ENCODE data around the gene AP5Z1. TPM values are rescaled to one million over a fixed set of nuclear protein-coding genes. Genes with fewer than 3 reads are reported as not detected.

AP5Z1 gene
- total RNA-seq, 1 experiment from 2014 or later = 66.8 TPM

GRCh38 chr7:4774658-4775249 lies 669 bp upstream of the AP5Z1 start:
- ChIA-PET CTCF (interaction anchor here (0.8 to 1.1 kb wide), 2 partner anchors 24 to 199 kb away, joined by 3 to 4 read pairs; no protein-coding TSS in a partner anchor), POLR2A (interaction anchor here (0.6 to 1.6 kb wide), 13 partner anchors 9 to 973 kb away, joined by 3 to 18 read pairs (median 4); no protein-coding TSS in a partner anchor)
- peak overlapping the region; percentile 93 for H3K4me3 Mint-ChIP-seq (ENCODE audit: unreplicated experiment)
- peak overlapping the region; percentile 97 for H3K27ac Mint-ChIP-seq (ENCODE audit: unreplicated experiment)
- H3K36me3 ChIP-seq (ENCODE audit: control insufficient read depth, insufficient read depth, low read length) = no peaks in the 10 kb centered on the region
- peak overlapping the region; percentile 96 for H3K4me3 ChIP-seq (ENCODE audit: low read depth, low read length)
- H3K4me1 Mint-ChIP-seq (ENCODE audit: low read depth, unreplicated experiment) = peaks cover 13% of the 10 kb centered on the region
- no peaks in the 10 kb centered on the region for H3K27me3 Mint-ChIP-seq (ENCODE audit: insufficient read depth, unreplicated experiment)
- 0 out of 2 replicates have a peak, but pooled peaks cover 11% of the 10 kb centered on the region for H3K4me1 ChIP-seq
- TSS peak; percentile 98 for BruUV-seq (replicated peaks)
- DNase-seq = no peak
- H3K36me3 Mint-ChIP-seq (ENCODE audit: insufficient read depth, unreplicated experiment) = peaks cover 33% of the 10 kb centered on the region
- no peaks in the 10 kb centered on the region for H3K27me3 ChIP-seq (replicated peaks; ENCODE audit: control insufficient read depth, insufficient read depth, low read length)
- no peak for TF ChIP-seq CTCF (IDR thresholded peaks at IDR 0.05; ENCODE audit: insufficient read depth in 1 of 2, low read depth in 1 of 2, low read length in 1 of 2, severe bottlenecking in 1 of 2, unreplicated experiment in 1 of 2)
- intact Hi-C loops (cut with micrococcal nuclease; ENCODE audit: unreplicated experiment) = no loop called here
- H3K9me3 Mint-ChIP-seq (ENCODE audit: unreplicated experiment) = no peaks in the 10 kb centered on the region
- H3K9me3 ChIP-seq = no peaks in the 10 kb centered on the region

GRCh38 chr7:4775848-4776623 lies 613 bp downstream of the AP5Z1 start:
- Mint-ChIP-seq H3K4me1 (ENCODE audit: low read depth, unreplicated experiment) (peaks cover 13% of the 10 kb centered on the region), H3K9me3 (ENCODE audit: unreplicated experiment) (no peaks in the 10 kb centered on the region), H3K4me3 (ENCODE audit: unreplicated experiment) (peak overlapping the region; percentile 93), H3K27ac (ENCODE audit: unreplicated experiment) (peak overlapping the region; percentile 97), H3K27me3 (ENCODE audit: insufficient read depth, unreplicated experiment) (no peaks in the 10 kb centered on the region), H3K36me3 (ENCODE audit: insufficient read depth, unreplicated experiment) (peaks cover 25% of the 10 kb centered on the region)
- no peak for TF ChIP-seq CTCF (IDR thresholded peaks at IDR 0.05; ENCODE audit: insufficient read depth in 1 of 2, low read depth in 1 of 2, low read length in 1 of 2, severe bottlenecking in 1 of 2, unreplicated experiment in 1 of 2)
- 0 out of 2 replicates have a peak, but pooled peaks cover 11% of the 10 kb centered on the region for H3K4me1 ChIP-seq
- ChIA-PET CTCF (interaction anchor here (0.6 to 1.2 kb wide), 3 partner anchors 24 to 313 kb away, joined by 3 to 4 read pairs (median 4); no protein-coding TSS in a partner anchor), POLR2A (interaction anchor here (0.6 to 1.6 kb wide), 9 partner anchors 8 to 217 kb away, joined by 3 to 18 read pairs (median 4); no protein-coding TSS in a partner anchor)
- no peak for DNase-seq
- H3K36me3 ChIP-seq (ENCODE audit: control insufficient read depth, insufficient read depth, low read length) = no peaks in the 10 kb centered on the region
- no TSS peak for BruUV-seq (replicated peaks)
- H3K27me3 ChIP-seq (replicated peaks; ENCODE audit: control insufficient read depth, insufficient read depth, low read length) = no peaks in the 10 kb centered on the region
- H3K9me3 ChIP-seq = no peaks in the 10 kb centered on the region
- intact Hi-C loops (cut with micrococcal nuclease; ENCODE audit: unreplicated experiment) = no loop called here
- peak overlapping the region; percentile 96 for H3K4me3 ChIP-seq (ENCODE audit: low read depth, low read length)

- no peaks in the 10 kb centered on the region for H3K27me3 Mint-ChIP-seq (ENCODE audit: insufficient read depth, unreplicated experiment)
- H3K9me3 Mint-ChIP-seq (ENCODE audit: unreplicated experiment) = no peaks in the 10 kb centered on the region
- peaks cover 7% of the 10 kb centered on the region for H3K4me1 Mint-ChIP-seq (ENCODE audit: low read depth, unreplicated experiment)
- POLR2A ChIA-PET = no interaction called here
- intact Hi-C loops (cut with micrococcal nuclease; ENCODE audit: unreplicated experiment) = no loop called here
- H3K27ac Mint-ChIP-seq (ENCODE audit: unreplicated experiment) = no peak overlapping the region
- peaks cover 1% of the 10 kb centered on the region; the same call in 1 of the 2 replicates for H3K36me3 ChIP-seq (ENCODE audit: control insufficient read depth, insufficient read depth, low read length)
- H3K4me3 ChIP-seq (ENCODE audit: low read depth, low read length) = no peak overlapping the region
- no TSS peak for BruUV-seq (replicated peaks)
- H3K27me3 ChIP-seq (replicated peaks; ENCODE audit: control insufficient read depth, insufficient read depth, low read length) = no peaks in the 10 kb centered on the region
- 0 out of 2 replicates have a peak, but pooled peaks cover 6% of the 10 kb centered on the region for H3K4me1 ChIP-seq
- H3K9me3 ChIP-seq = no peaks in the 10 kb centered on the region
- CTCF ChIA-PET = no interaction called here
- peaks cover 29% of the 10 kb centered on the region for H3K36me3 Mint-ChIP-seq (ENCODE audit: insufficient read depth, unreplicated experiment)
- TF ChIP-seq CTCF (IDR thresholded peaks at IDR 0.05; ENCODE audit: insufficient read depth in 1 of 2, low read depth in 1 of 2, low read length in 1 of 2, severe bottlenecking in 1 of 2, unreplicated experiment in 1 of 2) = no peak
- no peak for DNase-seq
- H3K4me3 Mint-ChIP-seq (ENCODE audit: unreplicated experiment) = no peak overlapping the region
Measured at GRCh38 chr7:4779118-4779517, 3.7 kb downstream of the AP5Z1 start.

Measured in Caco-2 (cell line).